GM21390 (cell line): ENCODE results near the gene TAF1D.
"Not testable (repeated sequence)": the region's sequence is repeated elsewhere in the genome, so short reads cannot be mapped to it uniquely, and the experiment has no call there.

Experiments
- ATAC-seq: cut with Tn5 transposase; IDR thresholded peaks from one replicate; pipeline ENCODE4 v1.9.1; 2021; ENCODE audit not compliant: unreplicated experiment

TAF1D gene

GRCh38 chr11:93751001-93751400 is 9.7 kb upstream of the TAF1D start:
- ATAC-seq, result no peak

GRCh38 chr11:93747122-93747521 is 5.8 kb upstream of the TAF1D start:
- peak; percentile 79 for ATAC-seq

GRCh38 chr11:93746101-93746500 is 4.8 kb upstream of the TAF1D start:
- ATAC-seq, result no peak

GRCh38 chr11:93745005-93745755 is 3.9 kb upstream of the TAF1D start:
- ATAC-seq, result not testable (repeated sequence)

- ATAC-seq, result no peak
These were observed 3.3 kb upstream of the TAF1D start for GRCh38 chr11:93744669-93745004.

GRCh38 chr11:93743291-93743690 is 2.0 kb upstream of the TAF1D start:
- ATAC-seq, result no peak

- peak; percentile 8 for ATAC-seq
These were observed 559 bp upstream of the TAF1D start for GRCh38 chr11:93741882-93742226.

GRCh38 chr11:93740730-93741093 is 583 bp downstream of the TAF1D start:
- peak; percentile 33 for ATAC-seq

GRCh38 chr11:93740031-93740729 is 1.1 kb downstream of the TAF1D start:
- ATAC-seq, result no peak

GRCh38 chr11:93738647-93739081 is 2.6 kb downstream of the TAF1D start:
- ATAC-seq, result no peak

GRCh38 chr11:93737904-93738612 is 3.2 kb downstream of the TAF1D start:
- ATAC-seq, result no peak

GRCh38 chr11:93736129-93736528 is 5.2 kb downstream of the TAF1D start:
- ATAC-seq, result no peak

GRCh38 chr11:93735627-93736026 is 5.7 kb downstream of the TAF1D start:
- ATAC-seq, result no peak

GRCh38 chr11:93734427-93735222 is 6.7 kb downstream of the TAF1D start:
- ATAC-seq, result no peak

- no peak for ATAC-seq
These were observed 7.8 kb downstream of the TAF1D start for GRCh38 chr11:93733474-93733873.

GRCh38 chr11:93732237-93732892 is 8.9 kb downstream of the TAF1D start:
- ATAC-seq, result no peak

- no peak for ATAC-seq
These were observed 10.9 kb downstream of the TAF1D start for GRCh38 chr11:93730108-93731107.

- ATAC-seq, result no peak
These were observed 12.1 kb downstream of the TAF1D start for GRCh38 chr11:93729129-93729616.

GRCh38 chr11:93728792-93729128 is 12.5 kb downstream of the TAF1D start:
- no peak for ATAC-seq
